Adrenal gland (tissue), 12 donors: ENCODE data around the gene ABCA13. TPM values are rescaled to one million over a fixed set of nuclear protein-coding genes. Genes with fewer than 3 reads are reported as not detected.

ENCODE experiments used
- DNase-seq, 7 donors: peaks; one replicate each; pipeline ENCODE4 v3.0.0-alpha.2; 2019 to 2020
- H3K27ac ChIP-seq, 5 donors: fragments of 200-600 bp; sonication (generic) in 4 of 5; 1 replicate in 3 of 5; 2 replicates in 2 of 5; pipeline versions ENCODE4 v1.5.1 to v1.8.0; 2016 to 2020; ENCODE audit warnings: mild to moderate bottlenecking in 1 of 5
- H3K27me3 ChIP-seq: fragments of 200-600 bp; 2 replicates; pipeline ENCODE4 v1.8.0; 2021
- H3K36me3 ChIP-seq, 2 donors: fragments of 200-600 bp; replicated peaks in 1 of 2; 1 replicate in 1 of 2; 2 replicates in 1 of 2; pipeline versions ENCODE4 v1.5.1 to v1.8.0; 2018 to 2022
- H3K4me1 ChIP-seq, 2 donors: fragments of 200-600 bp; replicated peaks in 1 of 2; 1 replicate in 1 of 2; 2 replicates in 1 of 2; pipeline versions ENCODE4 v1.5.1 to v1.8.0; 2018 to 2021
- H3K4me3 ChIP-seq, 4 donors: fragments of 200-600 bp; sonication (generic) in 3 of 4; one replicate each; pipeline ENCODE4 v1.5.1; 2016 to 2018
- H3K9me3 ChIP-seq, 3 donors: fragments of 200-600 bp; sonication (generic) in 1 of 3; replicated peaks in 1 of 3; 1 replicate in 2 of 3; 2 replicates in 1 of 3; pipeline versions ENCODE4 v1.5.1 to v1.8.0; 2016 to 2021
- CTCF ChIP-seq, 6 experiments: fragments of 450-650 bp in 4 of 6; fragments of 200-600 bp in 2 of 6; sonication (generic) in 1 of 6; IDR thresholded peaks; 1 replicate in 5 of 6; 2 replicates in 1 of 6; pipeline versions ENCODE4 v1.5.1 to v1.8.0; 2016 to 2021; ENCODE audit warnings: antibody characterized with exemption in 6 of 6, mild to moderate bottlenecking in 2 of 6, moderate library complexity in 1 of 6
- POLR2A ChIP-seq, 2 donors: fragments of 450-650 bp; IDR thresholded peaks; one replicate each; pipeline ENCODE4 v1.6.1; 2017; ENCODE audit warnings: antibody characterized with exemption in 2 of 2, mild to moderate bottlenecking in 2 of 2, moderate library complexity in 1 of 2
- WGBS, 4 donors: extraction: QIAGEN DNeasy Blood & Tissue Kit in 2 of 4; methylation state at CpG; one replicate each; pipeline versions ENCODE4 v1.1.5 to v1.1.7; 2013 to 2017; 5-methylcytosine and 5-hydroxymethylcytosine counted together
- intact Hi-C, 2 donors: fragments of 100-400 bp; cut with DNase I; formaldehyde crosslinking; loops; one replicate each; pipeline versions ENCODE4 v1.14.1 to v1.15.0; 2022 to 2023
- polyA plus RNA-seq, 3 donors: library from polyadenylated mRNA; stranded (reverse); fragments of 200-250 nt in 2 of 3; fragments of 350-450 nt in 1 of 3; fragmentation: Illumina TruSeq in 1 of 3; extraction: RNeasy Lipid Tissue Mini Kit (QIAGEN cat#74804) in 1 of 3; gene quantifications; one replicate each; pipeline ENCODE4 v1.2.3, GENCODE V29; 2013 to 2014
- total RNA-seq, 9 donors: library from RNA; depleted of rRNA in 4 of 9; stranded (reverse); fragments of >200 nt in 4 of 9; fragments of 120-200 nt in 1 of 9; fragmentation: NEBNext Ultra II Directional in 1 of 9; extraction: Animal tissue kit (Norgen Biotek cat#: 25700) in 1 of 9; gene quantifications; one replicate each; pipeline versions ENCODE4 v1.1.0 to v1.2.4, GENCODE V29; 2013 to 2023
- donor health status: healthy with polysubstance abuse.
- donor health status: Bipolar disorder and iron deficiency.
- donor health status: DM: yes; HTN: yes; CAD: no.
- donor health status: DM: no; HTN: no; CAD: no.
- donor health status: DM: no; HTN: no; CAD: no.
- donor health status: DM: yes; HTN: yes; CAD: no.

The ABCA13 gene
- total and polyA plus RNA-seq, 12 donors = 0.03 to 0.94 (median 0.09) TPM; not detected in 4

GRCh38 chr7:48289656-48290055, 118.4 kb downstream of the ABCA13 start:
- no peaks in the 10 kb centered on the region for H3K36me3 ChIP-seq
- no peaks in the 10 kb centered on the region for H3K4me1 ChIP-seq
- no peak overlapping the region for H3K27ac ChIP-seq
- no peak for DNase-seq
- 67 to 88% (median 81%) methylated on average over 1 of the region's 1 CpG for WGBS, 4 donors
- no peaks in the 10 kb centered on the region for H3K27me3 ChIP-seq
- H3K9me3 ChIP-seq = no peaks in the 10 kb centered on the region
- no peak overlapping the region for H3K4me3 ChIP-seq
- TF ChIP-seq POLR2A (IDR thresholded peaks at IDR 0.05) (no peak), CTCF (IDR thresholded peaks at IDR 0.05) (no peak)
- intact Hi-C loops = no loop called here

GRCh38 chr7:48292949-48293348, 121.7 kb downstream of the ABCA13 start:
- H3K36me3 ChIP-seq = no peaks in the 10 kb centered on the region
- WGBS, 4 donors = 42 to 60% (median 48%) methylated on average over 4 of the region's 4 CpGs
- no peak for DNase-seq
- no peaks in the 10 kb centered on the region for H3K4me1 ChIP-seq
- no peaks in the 10 kb centered on the region for H3K27me3 ChIP-seq
- TF ChIP-seq CTCF (IDR thresholded peaks at IDR 0.05) = no peak
- TF ChIP-seq POLR2A (IDR thresholded peaks at IDR 0.05) = no peak
- no peak overlapping the region for H3K4me3 ChIP-seq
- no peaks in the 10 kb centered on the region for H3K9me3 ChIP-seq
- no peak overlapping the region for H3K27ac ChIP-seq
- intact Hi-C loops = no loop called here

- WGBS, 4 donors = 65 to 69% (median 67%) methylated on average over 7 of the region's 7 CpGs
- TF ChIP-seq CTCF (IDR thresholded peaks at IDR 0.05) (no peak), POLR2A (IDR thresholded peaks at IDR 0.05) (no peak)
Observed at GRCh38 chr7:48295296-48295971, 124.2 kb downstream of the ABCA13 start.

GRCh38 chr7:48296966-48297365, 125.7 kb downstream of the ABCA13 start:
- Histone ChIP-seq H3K27me3 (no peaks in the 10 kb centered on the region), H3K27ac (no peak overlapping the region), H3K9me3 (no peaks in the 10 kb centered on the region), H3K36me3 (no peaks in the 10 kb centered on the region), H3K4me3 (no peak overlapping the region), H3K4me1 (no peaks in the 10 kb centered on the region)
- 27 to 53% (median 39%) methylated on average over 2 of the region's 2 CpGs for WGBS, 4 donors
- DNase-seq = no peak
- TF ChIP-seq CTCF (IDR thresholded peaks at IDR 0.05) = no peak
- TF ChIP-seq POLR2A (IDR thresholded peaks at IDR 0.05) = no peak
- intact Hi-C loops = loop anchor here in 1 of 2 donors (5.0 kb wide), 1 partner anchor 580 kb away; no protein-coding TSS in a partner anchor

More at GRCh38 chr7:48295296-48295971, 124.2 kb downstream of the ABCA13 start:
- intact Hi-C loops = loop anchor here in 1 of 2 donors (5.0 kb wide), 1 partner anchor 582 kb away; no protein-coding TSS in a partner anchor
- Histone ChIP-seq H3K9me3 (no peaks in the 10 kb centered on the region), H3K4me3 (no peak overlapping the region), H3K4me1 (no peaks in the 10 kb centered on the region), H3K36me3 (no peaks in the 10 kb centered on the region), H3K27me3 (no peaks in the 10 kb centered on the region), H3K27ac (no peak overlapping the region)
- no peak for DNase-seq
